Muscle layer of colon (tissue), 2 donors: Measurements from ENCODE around the gene NOS3.

Source experiments
- H3K27ac ChIP-seq: one replicate; pipeline ENCODE4 v1.7.0; 2013; ENCODE audit warnings: low read depth, mild to moderate bottlenecking, low read length, moderate library complexity
- H3K27me3 ChIP-seq, 2 donors: one replicate each; pipeline ENCODE4 v1.7.0; 2013; ENCODE audit warnings: low read length in 2 of 2, mild to moderate bottlenecking in 2 of 2; ENCODE audit not compliant: insufficient read depth in 2 of 2, control insufficient read depth in 1 of 2
- H3K36me3 ChIP-seq: one replicate; pipeline ENCODE4 v1.7.0; 2013; ENCODE audit warnings: mild to moderate bottlenecking, low read length; ENCODE audit not compliant: insufficient read depth
- H3K4me1 ChIP-seq: one replicate; pipeline ENCODE4 v1.7.0; 2013; ENCODE audit warnings: mild to moderate bottlenecking, low read length; ENCODE audit not compliant: insufficient read depth
- H3K4me3 ChIP-seq, 2 donors: one replicate each; pipeline ENCODE4 v1.7.0; 2013; ENCODE audit warnings: low read length in 2 of 2, low read depth in 1 of 2, mild to moderate bottlenecking in 1 of 2, moderate library complexity in 1 of 2
- H3K9ac ChIP-seq: one replicate; pipeline ENCODE4 v1.7.0; 2013; ENCODE audit warnings: low read length
- H3K9me3 ChIP-seq: one replicate; pipeline ENCODE4 v1.7.0; 2013; ENCODE audit warnings: mild to moderate bottlenecking, low read length
- donor health status: abdominal sarcoma.
- donor health status: Adenocarcinoma of cecum.

The NOS3 gene

DNA sequence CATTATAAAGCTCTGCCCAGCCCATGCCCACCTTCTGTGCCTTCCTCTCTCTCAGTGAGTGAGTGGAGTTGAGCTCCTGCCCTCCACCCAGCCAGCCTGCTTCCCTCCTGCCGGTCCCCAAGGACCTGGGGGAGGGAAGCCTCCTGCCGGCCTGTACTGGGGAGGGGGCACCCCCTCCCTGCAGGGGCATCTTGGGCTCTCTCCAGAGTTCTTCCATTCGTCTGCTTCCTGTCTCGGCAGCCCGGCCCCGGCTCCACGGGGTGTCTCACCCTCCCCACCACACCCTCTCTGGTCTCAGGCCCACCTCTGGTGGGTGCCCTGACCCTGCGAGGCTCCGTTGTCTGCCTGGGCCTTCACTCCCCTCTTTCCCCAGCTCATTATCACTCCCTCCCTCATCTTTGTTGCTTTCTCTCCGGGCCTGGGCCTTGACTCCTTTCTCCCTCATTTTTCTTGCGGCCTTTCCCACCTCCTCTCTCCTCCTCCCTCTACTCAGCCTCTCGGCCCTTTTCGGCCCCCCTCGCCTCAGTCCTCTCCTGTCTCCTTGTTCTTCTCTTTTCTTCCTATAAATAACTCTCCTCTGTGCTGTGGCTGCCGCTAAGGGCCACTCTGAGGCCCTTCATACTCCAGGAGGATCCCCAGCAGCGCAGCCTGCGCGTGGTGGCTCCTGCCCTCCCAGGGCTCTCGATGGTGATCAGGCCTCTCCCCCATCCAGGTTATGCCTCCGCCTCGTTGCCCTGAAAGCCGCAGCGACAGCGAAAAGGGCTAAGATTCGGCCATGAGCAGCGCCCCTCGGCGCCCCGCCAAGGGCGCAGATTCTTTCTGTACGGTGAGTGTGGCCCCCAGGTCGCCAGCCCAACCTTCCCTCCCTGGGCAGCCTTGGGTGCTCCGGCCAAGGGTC lies 70.6 kb downstream of the NOS3 start:
- peaks cover 46% of the 10 kb centered on the region for H3K4me1 ChIP-seq
- H3K27me3 ChIP-seq, result no peaks in the 10 kb centered on the region
- no peaks in the 10 kb centered on the region for H3K9me3 ChIP-seq
- H3K4me3 ChIP-seq, result peak overlapping the region; percentile 38 to 97
- peak overlapping the region; percentile 60 for H3K9ac ChIP-seq
- H3K36me3 ChIP-seq, result peaks cover 20% of the 10 kb centered on the region
- peak overlapping the region; percentile 97 for H3K27ac ChIP-seq

DNA sequence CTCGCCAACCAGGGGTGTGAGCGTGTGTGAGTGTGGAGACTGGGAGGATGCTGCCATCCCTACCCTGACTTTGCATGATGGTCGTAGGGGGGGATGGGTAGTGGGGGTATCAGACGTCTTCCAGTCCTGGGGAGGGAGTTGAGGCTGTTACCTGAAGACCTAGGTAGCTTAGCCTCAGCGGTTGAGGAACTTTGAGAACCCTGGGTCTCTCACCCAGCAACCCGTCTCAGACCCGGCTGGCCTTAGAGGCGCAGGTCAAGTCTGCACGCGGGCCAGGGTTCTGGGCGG lies 71.2 kb downstream of the NOS3 start:
- peak overlapping the region; percentile 60 for H3K9ac ChIP-seq
- no peaks in the 10 kb centered on the region for H3K9me3 ChIP-seq
- peaks cover 41% of the 10 kb centered on the region for H3K4me1 ChIP-seq
- peak overlapping the region; percentile 97 for H3K27ac ChIP-seq
- H3K27me3 ChIP-seq, result no peaks in the 10 kb centered on the region
- H3K4me3 ChIP-seq, result peak overlapping the region in 1 of 2 donors; percentile 97
- peaks cover 24% of the 10 kb centered on the region for H3K36me3 ChIP-seq

DNA sequence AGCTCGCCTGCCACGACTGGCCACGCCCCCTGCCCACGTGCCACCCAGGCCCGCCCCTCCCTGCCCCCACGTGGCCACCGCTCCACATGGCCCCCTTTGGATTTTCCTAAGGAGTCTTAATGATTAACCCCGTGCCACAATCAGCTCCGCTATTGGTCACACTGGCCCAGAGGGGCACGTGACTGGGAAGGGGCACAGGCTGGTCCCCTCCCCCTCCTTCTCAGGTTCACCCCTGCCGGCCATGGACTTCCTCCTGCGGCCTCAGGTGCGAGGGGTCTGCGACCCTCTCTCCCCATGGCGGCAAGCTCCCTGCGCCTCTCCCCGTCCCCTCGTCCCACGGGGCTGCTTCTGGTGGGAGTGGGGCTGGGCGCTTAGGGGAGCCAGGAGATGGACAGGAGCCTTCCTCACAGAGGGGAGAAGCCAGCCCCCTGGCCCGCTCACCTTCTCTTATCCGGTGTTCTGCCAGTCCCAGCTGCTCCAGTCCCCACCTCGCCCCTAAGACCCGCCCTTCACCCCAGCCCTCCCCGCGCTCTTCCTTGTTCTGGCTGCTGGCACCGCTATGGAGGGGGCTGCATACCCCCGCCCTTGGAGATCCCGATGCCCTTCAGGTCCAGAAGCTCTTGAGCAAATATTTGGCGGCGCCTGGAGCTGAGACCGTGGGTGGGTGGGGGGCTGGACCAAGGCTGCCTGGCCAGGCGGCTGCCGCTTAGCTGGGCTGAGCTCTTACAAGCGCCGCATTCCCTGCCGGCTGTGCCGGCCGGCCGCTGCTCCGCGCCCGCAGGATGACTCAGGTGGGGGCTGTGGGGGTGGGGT lies 71.8 kb downstream of the NOS3 start:
- Histone ChIP-seq H3K4me3 (peak overlapping the region in 1 of 2 donors; percentile 13), H3K36me3 (peaks cover 30% of the 10 kb centered on the region), H3K27ac (peak overlapping the region; percentile 97), H3K27me3 (no peaks in the 10 kb centered on the region), H3K4me1 (peaks cover 37% of the 10 kb centered on the region), H3K9ac (no peak overlapping the region), H3K9me3 (no peaks in the 10 kb centered on the region)

DNA sequence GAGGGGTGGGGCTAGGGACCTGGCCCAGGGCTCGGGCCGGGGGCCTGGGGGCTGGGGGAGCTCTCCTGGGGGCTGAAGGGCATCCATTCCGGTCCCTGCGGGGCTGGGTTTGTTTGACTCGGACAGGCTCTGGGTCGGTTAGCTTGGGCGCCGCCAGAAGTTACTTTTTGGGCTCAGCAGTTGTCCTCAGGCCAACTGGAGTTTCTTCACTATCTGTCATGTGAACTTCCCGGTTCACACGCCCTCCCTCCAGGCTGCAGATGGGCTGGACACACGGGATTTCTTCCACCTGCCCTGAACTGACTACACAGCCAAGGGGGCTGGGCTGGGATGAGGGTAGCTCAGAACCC lies 72.4 kb downstream of the NOS3 start:
- Histone ChIP-seq H3K27ac (peak overlapping the region; percentile 44), H3K9ac (no peak overlapping the region)

More for the DNA sequence above, 72.4 kb downstream of the NOS3 start:
- peak overlapping the region in 1 of 2 donors; percentile 13 for H3K4me3 ChIP-seq
- no peaks in the 10 kb centered on the region for H3K9me3 ChIP-seq
- peaks cover 37% of the 10 kb centered on the region for H3K4me1 ChIP-seq
- peaks cover 36% of the 10 kb centered on the region for H3K36me3 ChIP-seq
- H3K27me3 ChIP-seq, result no peaks in the 10 kb centered on the region
